IMR-90 (cell line): ENCODE results near the gene NEDD4L.

ENCODE experiments used
- ELK1 ChIP-seq: fragments of 150-350 bp; IDR thresholded peaks from 2 replicates; pipeline ENCODE4 v1.6.1; 2016; ENCODE audit warnings: low read depth, mild to moderate bottlenecking, low read length, moderate library complexity, borderline replicate concordance
- POLR2A ChIP-seq: IDR thresholded peaks from 2 replicates; pipeline ENCODE4 v1.6.1; 2012; ENCODE audit warnings: mild to moderate bottlenecking, low read depth, low read length
- TF ChIP-seq, protein P1 (sequence below): conservative IDR thresholded peaks from 2 replicates; pipeline ENCODE4 v1.5.1; 2012; ENCODE audit warnings: mild to moderate bottlenecking, low read depth, low read length, improper control_type of control experiment

DNA sequence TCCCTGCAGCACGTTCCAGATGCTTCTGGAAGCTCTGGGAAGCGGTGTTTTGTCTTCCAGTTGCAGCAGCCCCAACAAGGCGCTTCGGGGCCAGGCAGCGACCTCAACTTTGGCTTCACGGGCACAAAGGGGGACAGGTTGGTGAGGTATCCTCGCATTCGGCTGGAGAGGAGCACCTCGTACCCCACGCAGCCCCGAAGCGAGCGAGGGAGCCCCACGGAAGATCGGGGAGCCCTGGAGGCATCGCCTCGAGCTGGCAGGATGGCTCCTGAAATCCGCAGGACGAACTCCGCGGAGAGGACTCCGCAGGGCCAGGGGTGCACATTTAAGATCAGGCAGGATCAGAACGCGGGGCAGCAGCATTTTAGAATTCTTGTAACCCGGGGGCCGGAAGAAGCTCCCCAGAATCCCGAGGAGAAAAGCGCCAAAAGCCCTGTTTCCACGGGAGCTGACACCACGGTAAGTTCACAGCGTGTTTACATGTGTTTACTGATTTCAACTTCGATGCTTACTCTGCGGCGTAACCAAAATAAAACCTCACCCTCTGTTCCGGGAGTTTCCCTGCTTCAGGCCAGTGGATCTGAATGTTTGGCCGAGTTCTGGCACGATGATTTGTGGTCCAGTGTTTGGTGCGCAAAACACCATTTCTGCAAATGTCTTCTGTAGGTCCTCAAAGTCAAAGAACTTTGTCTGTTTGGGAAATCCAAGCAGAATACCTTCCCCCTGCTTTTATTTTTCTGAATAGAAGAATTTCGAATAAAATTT, 212.5 kb downstream of the NEDD4L start:
- TF ChIP-seq, protein P1, sequence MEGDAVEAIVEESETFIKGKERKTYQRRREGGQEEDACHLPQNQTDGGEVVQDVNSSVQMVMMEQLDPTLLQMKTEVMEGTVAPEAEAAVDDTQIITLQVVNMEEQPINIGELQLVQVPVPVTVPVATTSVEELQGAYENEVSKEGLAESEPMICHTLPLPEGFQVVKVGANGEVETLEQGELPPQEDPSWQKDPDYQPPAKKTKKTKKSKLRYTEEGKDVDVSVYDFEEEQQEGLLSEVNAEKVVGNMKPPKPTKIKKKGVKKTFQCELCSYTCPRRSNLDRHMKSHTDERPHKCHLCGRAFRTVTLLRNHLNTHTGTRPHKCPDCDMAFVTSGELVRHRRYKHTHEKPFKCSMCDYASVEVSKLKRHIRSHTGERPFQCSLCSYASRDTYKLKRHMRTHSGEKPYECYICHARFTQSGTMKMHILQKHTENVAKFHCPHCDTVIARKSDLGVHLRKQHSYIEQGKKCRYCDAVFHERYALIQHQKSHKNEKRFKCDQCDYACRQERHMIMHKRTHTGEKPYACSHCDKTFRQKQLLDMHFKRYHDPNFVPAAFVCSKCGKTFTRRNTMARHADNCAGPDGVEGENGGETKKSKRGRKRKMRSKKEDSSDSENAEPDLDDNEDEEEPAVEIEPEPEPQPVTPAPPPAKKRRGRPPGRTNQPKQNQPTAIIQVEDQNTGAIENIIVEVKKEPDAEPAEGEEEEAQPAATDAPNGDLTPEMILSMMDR = no peak
- no peak for TF ChIP-seq POLR2A
- no peak for TF ChIP-seq ELK1
